Stimulated activated CD8-positive, alpha-beta memory T cell treated with anti-CD3 and anti-CD28 coated beads, Interleukin-15, amount 100 ng/mL, for 4 hours (primary cell): Measurements from ENCODE around the gene RMDN2.
"Not testable (repeated sequence)": the region's sequence is repeated elsewhere in the genome, so short reads cannot be mapped to it uniquely, and the experiment has no call there.

ENCODE experiments used
- DNase-seq, 2 donors: peaks; one replicate each; pipeline ENCODE4 v3.0.0-alpha.2; 2020; ENCODE audit warnings: low read depth in 2 of 2

RMDN2 gene

DNA sequence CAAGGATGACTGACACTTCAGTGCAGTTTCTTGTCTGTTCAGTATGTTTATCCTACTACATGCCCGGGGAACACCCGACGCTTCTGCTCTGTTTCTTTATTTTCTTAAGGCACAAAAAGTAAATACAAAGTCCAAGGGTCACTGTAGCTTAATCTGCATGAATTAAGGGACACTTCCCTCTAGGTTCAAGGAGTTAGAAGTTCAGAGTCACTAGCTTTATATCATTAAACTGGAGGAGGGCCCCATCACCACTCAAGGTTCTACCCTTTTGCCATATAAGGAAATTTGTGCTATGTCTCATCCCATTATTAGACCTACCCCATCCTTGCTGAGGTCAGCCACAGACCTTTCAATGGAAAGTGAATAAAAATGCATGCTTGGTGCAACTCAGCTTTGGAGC is 27.6 kb upstream of the RMDN2 start:
- DNase-seq, result no peak

DNA sequence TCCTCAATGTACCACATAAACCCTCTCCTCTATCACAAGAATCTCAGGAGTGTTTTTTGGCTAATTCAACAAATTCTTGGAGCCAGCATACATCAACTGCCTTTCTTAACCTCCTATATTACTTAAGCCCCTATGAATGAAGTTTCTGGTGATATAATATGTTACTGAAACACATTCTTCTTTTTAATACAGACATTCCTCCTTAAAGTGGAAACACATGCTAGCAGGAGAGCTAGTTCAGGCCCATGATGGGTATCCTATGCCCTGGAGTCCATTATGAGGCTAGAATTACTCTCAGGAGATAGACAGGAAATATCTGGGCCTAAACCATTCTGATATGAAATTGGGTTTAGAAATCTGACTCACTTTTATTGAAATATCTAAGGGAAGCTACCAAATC is 26.6 kb upstream of the RMDN2 start:
- no peak for DNase-seq

DNA sequence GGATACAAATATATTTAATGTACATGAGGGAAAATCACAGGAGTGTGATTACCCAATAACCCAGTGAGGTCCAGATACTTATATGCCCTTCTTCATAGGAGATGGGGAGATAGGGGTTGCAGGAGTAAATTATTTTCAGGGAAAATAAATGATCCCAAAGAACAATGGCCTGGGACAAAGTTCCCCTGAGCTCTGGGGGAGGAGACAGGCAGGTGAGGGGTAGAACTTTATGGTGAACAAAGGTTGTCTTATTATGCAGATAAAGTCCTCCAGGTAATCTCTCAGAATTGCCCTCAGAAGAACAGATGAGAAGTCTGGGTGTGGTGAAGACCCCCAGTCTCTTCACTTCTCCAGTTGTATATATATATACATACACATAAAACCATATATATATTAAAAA is 22.1 kb upstream of the RMDN2 start:
- no peak for DNase-seq

DNA sequence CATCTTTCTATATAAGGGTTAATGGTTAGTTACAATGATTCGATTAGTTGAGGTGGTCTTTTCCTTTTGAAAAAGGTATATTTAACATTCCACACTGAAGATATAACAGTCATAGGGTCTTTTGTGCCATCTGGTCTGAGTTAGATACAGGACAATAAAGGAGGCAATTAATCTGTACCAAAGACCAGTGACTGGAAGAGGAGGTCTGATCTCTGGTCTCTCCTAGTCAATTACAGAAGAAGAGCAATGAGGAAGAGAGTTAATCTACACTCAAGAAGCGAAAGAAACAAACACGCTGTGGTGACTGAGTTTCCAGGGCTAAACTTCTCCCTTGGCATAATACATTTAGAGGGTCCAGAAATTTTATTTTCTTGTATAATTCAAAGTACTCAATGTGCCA is 20.7 kb upstream of the RMDN2 start:
- no peak for DNase-seq

DNA sequence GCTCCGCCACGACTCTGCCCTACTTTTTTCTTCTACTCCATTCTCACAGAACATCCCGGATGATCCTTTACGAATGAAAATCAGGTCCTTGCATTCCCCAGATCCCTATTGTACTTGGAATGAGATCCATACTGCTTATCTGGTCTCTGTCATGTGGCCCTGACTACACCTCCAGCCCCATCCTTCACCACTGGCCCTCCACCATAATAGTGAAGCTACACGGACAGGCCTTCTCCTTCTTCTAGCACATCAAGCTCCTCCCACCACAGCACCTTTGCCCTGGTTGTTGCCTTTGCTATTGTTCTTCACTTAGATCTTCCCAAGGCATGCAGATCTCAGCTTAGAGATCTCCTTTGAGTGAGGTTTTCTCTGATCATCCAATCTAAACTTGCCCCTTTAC is 20.1 kb upstream of the RMDN2 start:
- no peak for DNase-seq

DNA sequence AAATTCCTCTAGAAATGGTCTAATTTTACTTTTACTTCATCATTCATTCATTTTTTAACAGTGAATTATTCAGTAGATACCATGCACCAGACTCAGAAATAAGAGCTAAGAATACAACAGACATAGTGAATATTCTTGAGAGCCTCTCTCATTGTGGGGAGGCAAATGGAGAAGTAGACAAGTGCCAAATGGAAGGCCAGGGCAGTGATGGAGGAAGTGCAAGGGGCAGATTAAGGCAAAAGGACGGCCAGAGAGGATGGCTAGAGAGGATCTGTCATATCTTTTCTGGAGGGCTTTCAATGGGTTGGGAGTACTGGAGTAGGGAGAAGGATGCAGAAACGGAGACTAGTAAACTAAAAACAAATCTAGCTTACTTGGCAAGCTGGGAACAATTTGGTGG is 19.0 kb upstream of the RMDN2 start:
- DNase-seq, result no peak

DNA sequence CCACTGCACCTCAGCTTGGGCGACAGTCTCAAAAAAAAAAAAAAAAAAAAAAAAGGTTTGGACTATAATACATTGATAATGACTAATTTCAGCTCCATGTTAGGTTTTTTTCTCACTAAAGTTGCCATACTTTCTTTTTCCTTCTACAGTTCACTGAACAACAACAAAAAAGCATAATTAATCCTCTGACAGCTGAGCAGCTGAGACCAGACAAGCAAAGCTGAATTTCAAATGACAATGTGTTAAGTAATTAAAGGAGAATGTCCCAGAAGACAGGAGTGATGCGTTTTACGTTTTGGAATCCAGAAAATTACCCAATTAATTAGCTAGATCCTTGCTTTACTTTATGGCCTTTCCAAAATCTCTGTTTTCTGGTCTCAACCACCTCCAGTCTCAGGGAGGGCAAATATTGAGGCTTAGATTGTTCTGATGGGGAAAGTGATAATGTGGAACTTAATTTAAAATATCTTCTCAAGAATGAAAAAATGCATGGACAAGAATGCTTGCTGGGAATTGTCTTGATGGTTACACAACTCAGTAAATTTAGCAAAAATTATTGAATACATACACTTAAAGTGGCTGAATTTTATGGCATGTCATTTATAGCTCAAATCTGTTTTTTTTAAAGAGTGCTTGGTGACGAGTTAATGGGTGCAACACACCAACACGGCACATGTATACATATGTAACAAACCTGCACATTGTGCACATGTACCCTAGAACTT is 17.4 kb upstream of the RMDN2 start:
- no peak for DNase-seq

DNA sequence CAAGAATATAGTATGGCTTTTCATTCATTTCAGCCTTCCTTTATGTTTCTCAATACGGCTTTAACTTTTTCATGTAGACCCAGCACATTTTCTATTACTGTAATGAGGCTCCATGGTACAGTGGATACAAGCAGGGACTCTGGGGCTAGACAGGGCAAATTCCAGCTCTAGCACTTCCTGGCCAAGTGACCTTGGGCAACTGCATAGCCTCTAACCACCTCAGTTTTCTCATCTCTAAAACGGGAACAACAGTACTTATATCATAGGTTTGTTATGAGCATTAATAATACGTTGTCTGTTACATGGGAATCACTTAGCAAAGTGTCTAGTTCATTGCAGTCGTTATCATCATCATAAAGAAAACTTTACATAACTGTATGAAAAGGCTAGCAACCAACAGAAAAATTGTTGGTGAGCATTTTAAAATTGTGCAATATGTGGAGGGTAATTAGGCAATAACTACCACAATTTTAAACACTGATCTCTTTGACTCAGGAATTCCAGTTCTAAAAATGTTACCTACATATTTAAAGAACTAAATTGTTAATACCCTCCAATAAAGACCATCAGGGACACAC is 13.7 kb upstream of the RMDN2 start:
- no peak for DNase-seq

DNA sequence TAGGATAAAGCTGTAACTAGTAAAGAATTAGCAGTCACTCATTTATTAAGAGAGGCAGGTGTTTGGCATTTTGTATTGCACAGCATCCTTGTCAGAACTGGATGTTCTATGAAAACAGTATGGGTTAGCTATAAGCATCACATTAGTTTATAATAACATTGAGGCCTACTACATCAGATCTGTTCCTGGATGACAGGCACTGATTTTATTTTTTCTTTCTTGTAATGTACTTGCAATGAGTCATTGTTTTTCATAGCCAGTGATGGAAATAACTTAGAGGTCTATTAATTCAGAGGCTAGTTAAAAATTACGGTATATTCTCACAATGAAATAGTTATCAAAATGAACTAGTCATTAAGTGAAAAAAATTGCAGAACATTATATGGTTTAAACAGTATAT is 13.0 kb upstream of the RMDN2 start:
- no peak for DNase-seq

DNA sequence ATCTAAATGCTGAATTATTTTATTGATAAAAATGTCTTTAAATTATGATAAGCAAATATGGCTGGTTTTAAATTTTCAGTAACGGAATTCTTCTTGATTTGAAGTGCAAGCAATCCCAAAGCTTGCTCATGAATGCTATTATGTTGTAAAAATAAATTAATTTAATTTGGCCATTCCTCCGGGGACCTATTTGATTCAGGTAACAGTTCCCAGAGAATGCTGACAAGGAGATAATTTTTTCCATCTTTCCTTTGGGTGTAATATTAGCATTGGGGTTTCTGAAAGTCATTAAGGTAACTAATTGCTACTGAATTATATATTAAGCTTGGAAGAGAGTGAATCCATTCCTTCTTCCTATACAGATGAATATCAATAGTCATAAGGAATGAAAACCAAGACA is 12.5 kb upstream of the RMDN2 start:
- no peak for DNase-seq

DNA sequence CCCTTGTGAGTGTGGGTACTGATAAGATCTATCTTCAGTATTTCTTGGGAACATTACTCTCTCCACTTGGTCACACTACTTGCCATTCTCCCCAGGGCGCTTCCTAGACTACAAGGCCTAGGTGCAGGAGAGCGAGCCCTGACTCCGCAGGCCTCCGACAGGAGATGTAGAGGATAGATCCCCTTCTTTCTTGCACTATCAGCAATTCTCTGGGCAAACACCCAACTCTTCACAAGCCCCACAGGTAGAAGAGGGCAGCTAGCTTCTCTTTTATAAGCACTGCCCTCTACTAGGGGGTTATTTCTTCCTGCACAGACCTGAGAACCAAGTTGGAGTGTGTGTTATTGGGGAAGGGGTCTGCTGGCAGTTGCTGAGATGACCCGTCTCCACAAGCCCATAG is 10.7 kb upstream of the RMDN2 start:
- DNase-seq, result no peak

DNA sequence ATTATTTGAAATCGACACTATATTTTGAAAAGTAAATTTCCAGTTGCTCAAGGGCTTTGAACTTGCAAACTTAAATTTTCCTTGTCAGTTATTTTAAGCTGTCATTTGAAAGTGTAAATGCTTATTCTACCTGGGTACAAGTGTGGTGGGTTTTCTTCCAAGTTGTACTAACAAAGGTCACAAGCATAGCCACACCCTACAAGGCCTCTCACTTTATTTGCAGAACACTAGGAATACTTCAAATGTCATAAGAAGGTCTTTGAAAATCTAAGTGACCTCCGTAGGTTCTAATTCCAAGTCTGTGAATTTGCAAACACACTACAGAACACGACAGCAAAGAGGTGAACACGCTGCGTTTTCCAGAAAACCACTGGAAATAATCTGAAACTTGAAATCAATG is 9.3 kb upstream of the RMDN2 start:
- DNase-seq, result no peak

DNA sequence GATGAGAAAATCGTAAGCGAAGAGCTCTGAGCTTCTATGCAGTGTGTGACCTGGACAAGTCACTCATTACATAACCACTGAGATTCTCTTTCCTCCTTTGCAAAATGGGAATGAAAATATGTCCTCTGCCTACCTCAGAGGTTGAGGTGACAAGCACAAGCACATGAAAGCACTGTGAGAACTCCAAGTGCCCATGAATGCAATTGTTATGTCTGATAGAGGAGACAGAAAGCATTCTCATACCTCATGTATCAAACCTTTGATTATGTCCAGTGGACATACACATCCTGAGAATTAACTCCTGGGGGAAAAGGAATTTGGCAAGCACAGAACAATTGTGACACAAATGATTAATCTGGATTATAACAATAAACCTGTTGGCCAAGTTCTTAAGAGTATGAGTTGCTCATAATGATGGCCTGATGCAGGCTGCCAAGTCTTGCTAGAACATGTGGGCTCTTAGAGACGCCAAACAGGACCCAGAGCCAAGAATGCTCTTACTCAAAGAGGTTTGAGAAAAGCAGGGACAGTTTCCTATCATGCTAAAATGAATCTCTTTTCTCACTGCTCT is 8.5 kb upstream of the RMDN2 start:
- no peak for DNase-seq

DNA sequence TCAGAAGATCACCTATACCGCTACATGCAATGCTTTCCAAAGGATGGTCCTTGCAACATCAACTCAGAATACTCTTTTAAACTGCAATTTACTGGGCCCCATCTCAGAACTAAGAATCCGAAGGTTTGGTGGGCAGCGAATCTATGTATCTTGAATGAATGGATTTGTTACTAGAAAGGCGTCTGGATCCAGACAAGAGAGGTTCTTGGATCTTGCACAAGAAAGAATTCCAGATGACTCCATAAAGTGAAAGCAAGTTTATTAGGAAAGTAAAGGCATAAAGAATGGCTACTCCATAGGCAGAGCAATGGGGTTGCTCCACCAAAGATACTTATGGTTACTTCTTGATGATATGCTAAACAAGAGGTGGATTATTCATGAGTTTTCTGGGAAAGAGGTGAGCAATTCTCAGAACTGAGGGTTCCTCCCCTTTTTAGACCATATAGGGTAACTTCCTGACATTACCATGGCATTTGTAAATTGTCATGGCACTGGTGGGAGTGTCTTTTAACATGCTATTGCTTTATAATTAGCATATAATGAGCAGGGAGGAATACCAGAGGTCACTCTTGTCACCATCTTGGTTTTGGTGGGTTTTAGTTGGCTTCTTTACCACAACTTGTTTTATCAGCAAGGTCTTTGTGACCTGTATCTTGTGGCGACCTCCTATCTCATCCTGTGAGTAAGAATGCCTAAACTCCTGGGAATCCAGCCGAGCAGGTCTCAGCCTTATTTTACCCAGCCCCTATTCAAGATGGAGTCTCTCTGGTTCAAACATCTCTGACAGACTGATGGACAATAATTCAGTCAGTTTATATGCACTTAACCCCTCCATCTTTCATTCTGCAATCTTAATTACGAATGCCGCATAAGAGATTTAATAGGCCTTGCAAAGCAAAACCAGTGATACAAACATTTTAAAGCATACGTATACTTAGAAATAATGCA is 7.5 kb upstream of the RMDN2 start:
- DNase-seq, result no peak

DNA sequence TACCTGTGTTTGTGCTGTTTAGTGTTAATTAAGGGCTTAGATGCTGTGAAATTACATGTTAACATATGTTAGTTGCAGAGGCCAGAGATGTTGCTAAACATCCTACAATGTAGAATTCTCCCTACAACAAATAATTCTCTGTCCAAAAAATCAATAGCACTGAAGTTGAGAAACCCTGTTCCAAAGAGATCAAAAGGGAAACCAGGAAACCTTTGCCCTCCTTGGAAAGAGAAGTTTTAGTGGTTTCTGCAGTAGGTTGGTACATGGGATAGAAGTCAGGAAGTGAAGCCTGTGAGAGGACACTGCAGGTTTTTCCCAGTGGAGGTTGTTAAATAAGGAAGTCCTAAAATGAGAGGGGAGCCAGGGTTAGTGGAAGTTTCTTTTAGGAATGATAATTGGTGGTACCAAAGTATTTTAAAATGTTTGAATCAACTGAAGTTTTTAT is 6.3 kb upstream of the RMDN2 start:
- DNase-seq, result no peak

DNA sequence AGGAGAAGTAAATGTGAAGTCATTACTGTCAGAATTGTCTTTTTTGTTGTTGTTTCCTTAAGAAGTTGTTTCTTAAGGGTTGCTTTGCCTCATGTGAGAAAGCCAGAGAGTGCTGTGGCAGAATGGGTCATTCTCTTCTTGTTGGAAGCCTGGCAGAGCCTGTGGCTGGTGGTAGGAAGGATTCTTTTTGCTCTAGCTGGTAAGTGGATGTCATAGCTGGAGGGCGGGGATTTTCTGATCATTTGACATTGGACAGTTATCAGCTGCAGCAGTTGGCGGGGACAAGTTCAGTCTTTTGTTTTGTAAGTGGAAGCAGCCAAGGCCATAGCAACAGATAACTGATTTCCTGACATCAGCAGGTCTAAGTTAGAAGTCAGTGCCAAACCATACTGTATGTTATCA is 5.5 kb upstream of the RMDN2 start:
- no peak for DNase-seq

DNA sequence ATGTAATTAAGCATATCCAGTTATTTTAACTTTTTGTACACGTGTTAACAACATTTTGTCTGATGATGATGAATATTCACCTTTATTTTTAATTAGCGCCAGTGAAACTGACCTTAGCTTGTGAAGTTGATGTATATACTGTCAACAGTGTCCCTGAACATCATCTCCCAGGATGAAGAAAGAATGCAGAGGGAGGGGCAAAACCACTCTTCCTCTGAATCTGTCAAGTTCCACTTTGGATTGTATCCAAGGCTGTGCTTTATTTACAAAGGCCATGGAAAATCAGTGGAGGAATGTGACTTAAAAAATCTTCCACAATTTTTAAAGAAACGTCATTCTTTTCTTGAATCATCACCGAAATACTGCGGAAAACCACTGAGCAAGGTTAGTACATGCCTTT is 4.5 kb upstream of the RMDN2 start:
- no peak for DNase-seq

DNA sequence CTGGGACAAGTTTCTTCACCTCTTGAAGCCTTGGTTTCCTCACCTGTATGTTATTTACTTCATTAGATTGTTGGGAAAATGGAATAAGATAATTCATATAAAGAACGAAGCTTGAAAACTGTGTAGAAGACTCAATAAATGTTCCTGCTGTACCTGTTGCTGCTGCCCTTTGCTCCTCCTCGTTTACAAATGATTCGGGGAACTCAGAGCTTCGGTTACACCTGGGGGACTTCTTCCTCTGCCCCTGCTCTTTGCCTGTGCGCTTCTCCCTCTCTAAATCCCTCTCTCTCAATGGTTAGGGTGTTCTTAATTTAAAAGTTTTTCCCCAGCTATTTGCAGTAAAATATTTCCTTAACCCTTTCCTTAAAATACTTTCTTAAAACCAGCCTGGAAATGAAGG is 3.3 kb upstream of the RMDN2 start:
- DNase-seq, result no peak

DNA sequence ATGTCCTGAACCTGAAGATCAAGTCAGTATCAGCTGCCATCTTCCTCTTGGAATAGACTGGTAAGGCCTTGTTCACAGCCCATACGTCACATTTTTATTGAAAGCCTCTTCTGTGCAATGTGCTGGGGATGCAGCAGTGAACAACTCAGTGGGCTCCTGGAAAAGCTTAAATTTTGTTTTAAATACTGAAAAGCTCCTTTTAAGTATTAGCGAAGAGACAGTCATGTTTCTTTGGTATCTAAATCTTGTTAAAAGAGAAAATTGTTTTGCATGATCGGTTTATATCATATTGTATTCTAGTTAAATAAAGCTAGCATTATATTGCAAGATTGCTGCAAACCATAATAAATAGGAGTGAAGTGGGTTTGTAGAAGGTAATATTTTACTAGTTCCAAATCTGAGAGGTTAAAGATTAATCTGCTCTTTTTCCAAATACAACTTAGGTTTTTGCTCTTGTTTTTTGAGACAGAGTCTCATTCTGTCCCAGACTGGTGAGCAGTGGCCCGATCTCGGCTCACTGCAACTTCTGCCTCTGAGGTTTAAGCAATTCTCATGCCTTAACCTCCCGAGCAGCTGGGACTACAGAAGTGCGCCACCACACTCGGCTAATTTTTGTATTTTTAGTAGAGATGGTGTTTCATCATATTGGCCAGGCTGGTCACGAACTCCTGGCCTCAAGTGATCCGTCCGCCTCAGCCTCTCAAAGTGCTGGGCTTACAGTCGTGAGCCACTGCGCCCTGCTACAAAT is 1.6 kb upstream of the RMDN2 start:
- DNase-seq, result no peak

DNA sequence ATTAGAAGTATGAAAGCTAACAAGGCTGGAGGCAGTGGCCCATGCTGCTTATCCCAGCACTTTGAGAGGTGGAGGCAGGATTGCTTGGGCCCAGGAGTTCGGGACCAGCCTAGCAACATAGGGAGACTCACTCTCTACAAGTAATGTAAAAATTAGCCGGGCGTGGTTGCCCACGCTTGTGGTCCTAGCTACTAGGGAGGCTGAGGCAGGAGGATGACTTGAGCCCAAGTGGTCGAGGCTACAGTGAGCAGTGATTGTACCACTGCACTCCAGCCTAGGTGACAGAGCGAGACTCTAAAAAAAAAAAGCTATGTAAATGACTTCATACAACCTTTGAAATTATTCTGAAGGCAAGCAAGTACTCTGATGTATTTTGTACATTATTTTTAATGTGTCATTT is 1.5 kb downstream of the RMDN2 start:
- DNase-seq, result no peak

DNA sequence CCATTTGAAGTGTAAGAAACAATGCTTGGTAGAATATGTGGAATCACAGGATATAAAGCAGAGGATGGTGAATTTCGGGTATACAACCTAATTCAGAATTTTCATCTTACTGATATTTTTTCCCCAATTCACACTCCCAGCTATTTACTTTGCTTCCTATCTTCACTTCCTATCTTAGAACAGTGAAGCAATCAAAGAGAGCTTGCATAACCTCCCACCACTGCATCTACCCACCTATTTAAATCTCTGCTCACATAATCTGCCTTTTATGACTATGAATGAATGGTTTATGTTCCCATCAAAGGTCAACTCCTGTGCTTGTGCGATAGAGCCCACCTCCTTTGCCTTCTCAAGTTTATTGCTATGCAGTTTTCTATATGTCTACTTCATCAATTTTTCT is 3.3 kb downstream of the RMDN2 start:
- no peak for DNase-seq

DNA sequence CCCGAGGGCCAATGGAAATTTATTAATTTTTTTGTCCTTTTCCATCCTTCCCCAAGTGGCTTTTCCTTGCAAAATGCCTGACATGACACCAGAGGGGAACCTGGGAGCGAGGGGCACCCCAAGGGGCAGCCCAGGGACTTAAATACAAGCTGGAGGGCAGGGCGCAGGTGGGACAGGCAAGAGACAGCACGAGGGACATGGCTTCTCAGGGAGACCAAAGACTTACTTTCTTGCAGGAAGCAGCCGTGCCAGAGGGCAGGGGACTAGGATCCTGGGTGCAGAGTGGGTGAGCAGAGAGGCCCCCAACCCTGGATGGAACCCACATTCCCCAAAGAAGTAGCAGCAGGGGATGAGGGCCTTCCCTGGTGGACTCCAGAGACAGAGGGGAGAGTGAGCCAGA is 5.3 kb downstream of the RMDN2 start:
- not testable (repeated sequence) for DNase-seq
